Measurements from ENCODE around the gene MED20.

DNA sequence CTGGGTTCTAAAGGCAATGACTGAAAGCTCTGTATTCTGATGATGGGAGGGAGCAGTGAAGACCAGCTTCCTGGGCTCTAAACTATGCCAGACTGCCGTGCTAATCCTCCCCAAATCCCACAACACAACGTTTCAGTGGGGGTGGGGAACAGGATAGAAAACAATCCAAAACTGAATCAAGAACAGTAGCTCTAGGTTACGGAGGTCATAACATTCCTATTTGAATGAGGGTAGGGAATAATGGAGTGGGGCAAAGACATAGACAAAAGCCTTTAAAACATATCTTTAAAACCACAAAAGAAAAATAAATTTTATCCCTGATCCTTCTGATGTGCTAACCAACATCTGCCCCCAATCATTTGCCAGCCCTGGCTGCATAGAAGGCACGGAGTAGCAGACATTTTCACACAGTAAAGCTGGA lies 33.6 kb downstream of the MED20 start:
- TF ChIP-seq, protein P1, sequence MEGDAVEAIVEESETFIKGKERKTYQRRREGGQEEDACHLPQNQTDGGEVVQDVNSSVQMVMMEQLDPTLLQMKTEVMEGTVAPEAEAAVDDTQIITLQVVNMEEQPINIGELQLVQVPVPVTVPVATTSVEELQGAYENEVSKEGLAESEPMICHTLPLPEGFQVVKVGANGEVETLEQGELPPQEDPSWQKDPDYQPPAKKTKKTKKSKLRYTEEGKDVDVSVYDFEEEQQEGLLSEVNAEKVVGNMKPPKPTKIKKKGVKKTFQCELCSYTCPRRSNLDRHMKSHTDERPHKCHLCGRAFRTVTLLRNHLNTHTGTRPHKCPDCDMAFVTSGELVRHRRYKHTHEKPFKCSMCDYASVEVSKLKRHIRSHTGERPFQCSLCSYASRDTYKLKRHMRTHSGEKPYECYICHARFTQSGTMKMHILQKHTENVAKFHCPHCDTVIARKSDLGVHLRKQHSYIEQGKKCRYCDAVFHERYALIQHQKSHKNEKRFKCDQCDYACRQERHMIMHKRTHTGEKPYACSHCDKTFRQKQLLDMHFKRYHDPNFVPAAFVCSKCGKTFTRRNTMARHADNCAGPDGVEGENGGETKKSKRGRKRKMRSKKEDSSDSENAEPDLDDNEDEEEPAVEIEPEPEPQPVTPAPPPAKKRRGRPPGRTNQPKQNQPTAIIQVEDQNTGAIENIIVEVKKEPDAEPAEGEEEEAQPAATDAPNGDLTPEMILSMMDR (IDR thresholded peaks at IDR 0.05) = no peak
- TF ChIP-seq POLR2A (IDR thresholded peaks at IDR 0.05) = no peak
- no peak for TF ChIP-seq EP300 (IDR thresholded peaks at IDR 0.05)

Data from stomach (tissue), 4 donors.